ENCODE data around the gene COL4A2.
"Not testable (repeated sequence)": the region's sequence is repeated elsewhere in the genome, so short reads cannot be mapped to it uniquely, and the experiment has no call there.

Gene COL4A2

DNA sequence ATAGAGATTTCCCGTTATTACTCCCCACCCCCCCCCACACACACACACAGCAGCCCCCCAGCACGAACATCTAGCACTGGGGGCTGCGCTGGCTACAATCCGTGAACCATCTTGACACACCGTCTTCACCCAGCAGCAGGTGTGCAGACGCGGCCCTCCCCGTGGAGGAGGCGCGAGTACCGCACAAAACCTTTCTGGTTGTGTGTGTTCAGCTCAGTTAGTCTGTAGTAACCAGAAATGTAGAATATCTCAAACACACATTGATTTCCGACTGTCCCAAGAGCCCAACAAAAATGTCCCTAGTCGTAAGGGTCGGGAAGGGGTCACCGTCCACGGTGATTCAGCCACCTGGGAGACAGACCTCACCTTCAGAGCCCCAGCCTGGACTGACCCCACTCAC lies 131.7 kb downstream of the COL4A2 start:
- DNase-seq (ENCODE audit: low spot score) = no peak

DNA sequence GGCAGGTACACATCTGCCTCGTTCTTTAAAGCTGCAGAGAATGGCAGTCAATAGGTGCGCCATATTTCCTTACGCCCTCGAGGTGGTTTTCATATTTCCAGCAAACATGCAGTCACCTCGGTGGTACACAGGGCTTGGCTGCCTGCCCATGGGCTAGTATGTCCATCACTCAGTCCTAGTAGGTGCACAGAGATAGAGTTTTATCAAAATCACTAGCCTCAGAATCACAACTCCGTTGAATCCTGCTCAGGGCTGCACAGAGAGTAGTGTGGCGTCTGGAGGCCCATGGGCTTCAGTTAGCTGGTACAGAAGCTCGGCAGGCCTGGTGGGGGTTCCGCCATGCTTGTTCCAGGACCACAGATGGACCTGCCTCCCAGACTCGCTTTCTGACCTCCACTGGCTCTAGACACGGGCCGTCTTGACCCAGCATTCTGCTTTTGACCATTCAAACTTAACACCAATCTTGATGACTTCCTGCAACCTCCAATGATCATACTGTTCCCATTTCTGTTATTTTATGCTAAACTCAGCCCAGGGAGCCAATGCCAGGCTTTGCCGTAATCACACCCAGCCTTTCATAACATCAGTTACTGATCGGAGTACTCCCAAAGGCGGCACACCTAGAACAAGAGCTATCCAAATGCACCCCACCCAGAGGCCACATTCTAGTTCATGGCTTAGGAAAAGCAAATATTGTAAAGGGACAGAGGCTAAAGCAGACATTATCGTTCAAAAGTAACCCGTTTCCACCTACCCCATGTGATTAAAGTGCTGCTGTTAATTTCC lies 134.1 kb downstream of the COL4A2 start:
- DNase-seq (ENCODE audit: low spot score) = no peak

DNA sequence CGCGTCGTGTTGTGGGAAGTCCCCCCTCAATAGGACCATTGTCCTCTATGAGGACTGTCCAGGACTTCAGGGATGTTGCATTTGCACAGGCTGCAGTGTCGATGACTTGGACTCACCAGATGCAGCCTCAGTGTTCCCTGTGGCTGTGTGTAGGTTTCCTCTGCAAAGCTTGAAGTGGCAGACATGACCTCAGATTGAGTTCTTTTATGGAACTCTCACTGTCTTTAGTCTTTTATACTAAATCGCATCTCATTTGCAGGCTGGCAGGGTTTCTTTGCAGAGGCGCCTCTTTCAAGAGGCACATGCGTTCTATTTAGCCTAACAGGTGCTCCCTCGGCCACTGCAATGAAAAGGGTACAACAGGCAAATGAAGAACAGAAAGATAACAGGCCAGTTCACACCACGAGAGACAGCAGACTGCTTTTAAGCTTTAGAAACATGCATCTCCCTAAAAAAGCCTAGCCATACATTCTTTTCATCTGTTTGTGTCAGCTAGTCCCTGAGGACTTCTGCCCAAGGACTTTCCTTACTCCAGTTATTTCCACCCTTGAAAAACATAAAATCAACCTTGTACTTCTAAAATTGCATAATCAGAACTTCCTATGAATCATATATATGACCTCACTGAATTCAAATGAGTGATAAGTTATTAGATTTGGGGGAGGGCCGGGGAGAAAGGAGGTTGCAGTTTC lies 136.0 kb downstream of the COL4A2 start:
- no peak for DNase-seq (ENCODE audit: low spot score)

DNA sequence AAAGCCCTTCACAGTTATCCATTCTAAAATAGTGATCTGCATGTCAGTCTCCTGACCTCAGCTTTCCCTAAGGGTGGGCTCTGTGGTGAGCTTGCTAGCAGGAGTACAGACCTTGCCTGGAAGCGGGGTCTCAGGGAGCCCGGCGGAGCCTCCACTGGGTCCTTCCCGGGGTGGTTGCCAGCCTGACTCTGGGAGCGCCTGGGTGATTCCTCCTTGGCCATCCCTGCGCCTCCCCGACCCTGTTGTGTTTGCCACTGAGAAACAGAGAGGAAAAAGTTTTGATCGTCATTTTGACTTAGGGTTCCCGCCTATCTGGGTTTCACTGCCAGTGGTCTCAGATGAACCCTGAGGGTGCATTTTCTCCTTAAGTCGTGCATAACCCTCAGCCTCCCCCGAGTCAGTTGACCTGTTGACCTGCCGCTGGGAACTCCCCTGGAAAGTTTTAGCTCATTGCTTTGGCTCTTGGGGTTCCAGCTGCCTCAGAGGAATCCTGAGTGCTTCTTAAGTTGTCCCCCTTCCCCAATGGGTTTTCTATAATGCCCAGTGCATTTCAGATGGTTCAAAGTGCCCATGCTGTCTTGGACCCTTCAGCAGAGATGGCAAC lies 136.6 kb downstream of the COL4A2 start:
- DNase-seq (ENCODE audit: low spot score) = no peak

DNA sequence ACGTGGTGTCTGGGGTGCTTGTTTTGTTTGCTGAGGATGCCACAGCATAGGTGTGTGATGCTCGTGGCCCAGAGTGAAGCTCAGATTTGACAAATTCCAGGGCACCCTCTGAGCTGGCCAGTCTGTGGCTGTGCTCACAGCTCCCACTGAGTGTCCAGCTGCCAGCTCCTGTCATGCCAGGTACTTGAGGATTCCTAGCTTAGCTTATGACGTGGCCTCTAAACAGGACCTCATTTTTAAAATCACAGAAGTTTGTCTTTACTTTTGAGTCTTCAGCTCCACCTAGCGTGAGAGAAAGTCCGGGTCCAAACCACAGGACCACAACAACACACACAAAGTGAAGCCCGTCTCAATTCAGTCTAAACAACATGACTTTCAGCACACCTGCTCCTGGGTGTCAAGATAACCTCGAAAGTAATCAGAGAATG lies 137.2 kb downstream of the COL4A2 start:
- DNase-seq (ENCODE audit: low spot score) = no peak

- no peak for DNase-seq (ENCODE audit: low spot score)
Measured at GRCh38 chr13:110445183-110445582, 138.1 kb downstream of the COL4A2 start.

- DNase-seq (ENCODE audit: low spot score) = no peak
Measured at GRCh38 chr13:110445722-110446574, 138.9 kb downstream of the COL4A2 start.

DNA sequence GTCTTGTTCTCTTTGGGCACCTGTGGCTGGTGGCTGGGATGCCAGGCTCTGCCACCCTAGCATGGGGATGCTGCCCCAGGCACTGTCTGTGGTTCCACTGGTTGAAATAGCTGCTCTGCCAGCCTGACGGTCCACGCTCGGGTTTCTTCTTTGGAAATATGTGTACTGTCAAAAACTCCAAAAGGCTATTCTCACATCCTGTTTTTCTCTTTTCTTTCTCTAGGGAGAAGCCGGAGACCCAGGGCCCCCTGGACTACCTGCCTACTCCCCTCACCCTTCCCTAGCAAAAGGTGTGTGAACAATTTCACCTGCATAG lies 139.4 kb downstream of the COL4A2 start:
- DNase-seq (ENCODE audit: low spot score) = no peak

GRCh38 chr13:110447058-110447511 lies 140.0 kb downstream of the COL4A2 start:
- DNase-seq (ENCODE audit: low spot score) = no peak

GRCh38 chr13:110447801-110448200 lies 140.7 kb downstream of the COL4A2 start:
- DNase-seq (ENCODE audit: low spot score) = no peak

DNA sequence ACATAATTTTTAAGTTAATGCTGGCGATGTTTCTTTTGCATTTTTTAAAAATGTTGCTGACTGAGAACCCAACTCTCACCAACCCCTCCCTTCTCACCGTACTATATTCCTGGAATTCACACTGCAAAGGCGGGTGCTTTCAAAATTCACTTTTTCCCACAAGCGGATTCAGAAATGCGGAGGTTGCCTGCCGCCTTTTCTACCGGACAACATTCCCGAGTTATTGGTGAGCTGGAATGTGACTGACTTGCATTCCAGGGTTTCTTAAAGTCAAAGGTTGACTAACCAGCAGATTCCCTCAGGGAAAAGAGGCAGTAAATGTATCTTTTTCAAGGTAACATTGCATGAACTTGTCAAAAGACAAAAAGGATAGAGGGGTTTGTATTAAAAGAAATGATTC lies 141.1 kb downstream of the COL4A2 start:
- DNase-seq (ENCODE audit: low spot score) = no peak

DNA sequence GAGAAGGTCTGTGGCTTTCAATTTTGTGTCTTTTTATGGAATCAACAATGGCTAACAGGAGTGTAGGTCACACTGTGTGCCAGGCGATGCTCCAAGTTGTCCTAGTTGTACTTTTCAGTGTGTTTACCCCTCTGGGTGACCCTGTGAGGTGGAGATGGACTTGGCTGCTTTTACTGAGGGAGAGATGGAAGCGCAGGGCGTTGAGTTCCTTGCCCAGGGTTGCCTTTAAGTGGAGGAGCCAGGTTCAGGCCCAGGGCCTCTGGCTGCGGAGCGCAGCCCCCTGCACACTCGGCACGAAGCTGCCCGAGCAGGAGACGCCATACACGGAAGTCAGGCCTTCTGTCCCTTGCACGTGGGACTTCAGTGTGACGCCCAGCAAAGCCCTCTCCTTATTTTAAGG lies 141.6 kb downstream of the COL4A2 start:
- DNase-seq (ENCODE audit: low spot score) = no peak

- no peak for DNase-seq (ENCODE audit: low spot score)
Measured at GRCh38 chr13:110449219-110450015, 142.3 kb downstream of the COL4A2 start.

GRCh38 chr13:110450016-110450900 lies 143.2 kb downstream of the COL4A2 start:
- DNase-seq (ENCODE audit: low spot score) = no peak

GRCh38 chr13:110450941-110451730 lies 144.1 kb downstream of the COL4A2 start:
- DNase-seq (ENCODE audit: low spot score) = no peak

DNA sequence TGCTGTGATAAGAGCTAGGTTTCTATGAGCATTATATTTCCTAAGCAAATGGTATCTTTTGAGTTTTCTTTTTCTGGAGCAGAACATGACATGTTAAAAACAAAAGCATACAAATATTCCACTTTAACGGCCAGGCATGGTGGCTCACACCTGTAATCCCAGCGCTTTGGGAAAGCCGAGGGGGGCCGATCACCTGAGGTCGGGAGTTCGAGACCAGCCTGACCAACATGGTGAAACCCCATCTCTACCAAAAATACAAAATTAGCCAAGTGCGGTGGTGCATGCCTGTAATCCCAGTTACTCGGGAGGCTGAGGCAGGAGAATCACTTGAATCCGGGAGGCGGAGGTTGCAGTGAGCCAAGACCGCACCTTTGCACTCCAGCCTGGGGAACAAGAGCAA lies 146.0 kb downstream of the COL4A2 start:
- not testable (repeated sequence) for DNase-seq (ENCODE audit: low spot score)

DNA sequence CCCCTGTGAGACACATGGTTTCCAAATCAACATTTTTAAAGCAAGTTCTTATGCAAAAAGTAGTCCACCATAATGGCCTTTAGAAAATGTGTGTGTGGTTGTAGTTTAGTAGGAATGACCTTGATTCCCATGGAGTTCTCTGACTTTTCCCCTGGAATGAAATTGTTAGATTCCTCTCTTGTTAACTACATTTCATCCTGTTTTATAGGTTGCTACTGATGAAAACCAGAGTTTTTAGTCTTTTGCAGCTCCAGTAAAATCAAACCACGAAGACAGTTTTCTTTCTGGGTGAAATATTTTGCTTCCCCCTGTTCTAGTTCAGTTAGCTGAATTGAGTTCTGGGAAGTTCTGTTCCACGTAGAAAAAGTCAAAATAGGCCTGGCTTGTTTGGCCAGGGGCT lies 146.7 kb downstream of the COL4A2 start:
- DNase-seq (ENCODE audit: low spot score) = no peak

DNA sequence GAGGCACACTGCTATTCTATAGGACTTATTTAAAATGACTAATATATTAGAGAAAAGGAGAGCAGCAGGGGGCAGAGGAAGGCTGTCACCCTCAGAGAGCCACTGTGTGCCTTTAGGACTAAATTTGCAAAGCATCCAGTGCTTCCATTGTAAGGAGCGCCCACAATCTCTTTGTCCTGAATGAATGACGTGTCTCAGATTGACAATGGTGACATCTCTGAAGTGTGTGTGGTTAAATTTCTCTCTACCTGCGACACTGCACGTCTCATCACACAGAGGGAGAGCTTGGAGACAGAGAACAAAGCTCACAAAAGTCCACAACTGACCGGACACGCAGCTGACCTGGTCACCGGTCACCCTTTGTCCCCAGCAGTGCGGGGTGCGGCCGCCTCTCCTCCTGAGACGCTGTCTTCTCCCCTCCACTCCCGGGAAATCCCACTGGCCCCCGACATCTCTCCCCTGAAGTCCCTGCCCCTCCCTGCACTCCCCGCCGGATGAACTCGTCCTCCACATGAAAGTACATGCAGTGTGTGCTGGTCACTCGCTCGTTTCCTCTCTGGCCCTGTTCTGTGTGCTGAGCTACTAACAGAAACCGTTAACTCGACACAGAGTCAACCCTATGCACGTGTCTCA lies 147.3 kb downstream of the COL4A2 start:
- no peak for DNase-seq (ENCODE audit: low spot score)

DNA sequence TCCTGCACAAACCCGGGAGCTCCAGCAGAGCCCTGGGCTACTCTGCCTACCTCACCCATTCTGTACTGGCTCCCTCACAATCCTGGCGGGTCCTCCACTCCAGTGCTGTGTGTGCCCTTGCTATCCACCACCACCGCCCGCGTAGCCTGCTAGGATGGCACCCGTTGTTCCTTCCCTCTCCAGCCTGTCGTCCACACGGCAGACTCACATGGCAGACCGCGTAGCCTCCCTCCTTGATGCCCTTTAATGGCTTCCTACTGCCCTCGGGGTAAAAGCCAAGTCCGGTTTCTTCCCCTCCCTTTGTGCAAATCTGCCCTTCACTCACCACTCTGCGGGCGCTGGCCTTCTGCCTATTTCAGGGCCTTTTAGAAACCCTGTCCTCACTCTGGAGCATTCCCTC lies 147.9 kb downstream of the COL4A2 start:
- DNase-seq (ENCODE audit: low spot score) = no peak
